GM23248 (cell line): ENCODE results near the gene UBE2I. TPM values are rescaled to one million over a fixed set of nuclear protein-coding genes. Genes with fewer than 3 reads are reported as not detected.
"Not testable (repeated sequence)": the region's sequence is repeated elsewhere in the genome, so short reads cannot be mapped to it uniquely, and the experiment has no call there.

Experiments used
- DNase-seq: peaks from one replicate; pipeline ENCODE4 v3.0.0-alpha.2; 2015
- H2AFZ ChIP-seq: fragments of 200-600 bp; sonication (generic); 2 replicates; pipeline ENCODE4 v1.6.1; 2016; ENCODE audit warnings: antibody characterized with exemption
- H3F3A ChIP-seq: fragments of 200-600 bp; sonication (generic); 2 replicates; pipeline ENCODE4 v1.6.1; 2016; ENCODE audit warnings: mild to moderate bottlenecking, antibody characterized with exemption, mixed run types; ENCODE audit not compliant: insufficient read depth
- H3K27ac ChIP-seq: fragments of 200-600 bp; sonication (generic); 2 replicates; pipeline ENCODE4 v1.5.1; 2016; ENCODE audit warnings: mild to moderate bottlenecking
- H3K27me3 ChIP-seq: fragments of 200-600 bp; sonication (generic); replicated peaks from 2 replicates; pipeline ENCODE4 v1.6.1; 2016; ENCODE audit warnings: mild to moderate bottlenecking; ENCODE audit not compliant: insufficient read depth
- H3K36me3 ChIP-seq: fragments of 200-600 bp; sonication (generic); 2 replicates; pipeline ENCODE4 v1.6.1; 2016; ENCODE audit warnings: low read depth, mild to moderate bottlenecking
- H3K4me1 ChIP-seq: fragments of 200-600 bp; sonication (generic); 2 replicates; pipeline ENCODE4 v1.6.1; 2016; ENCODE audit warnings: mild to moderate bottlenecking; ENCODE audit not compliant: insufficient read depth
- H3K4me2 ChIP-seq: fragments of 200-600 bp; sonication (generic); one replicate; pipeline ENCODE4 v1.6.1; 2016; ENCODE audit warnings: mild to moderate bottlenecking; ENCODE audit not compliant: unreplicated experiment
- H3K4me3 ChIP-seq: fragments of 200-600 bp; sonication (generic); 2 replicates; pipeline ENCODE4 v1.5.1; 2016; ENCODE audit warnings: mild to moderate bottlenecking
- H3K79me2 ChIP-seq: fragments of 200-600 bp; sonication (generic); 2 replicates; pipeline ENCODE4 v1.6.1; 2016; ENCODE audit warnings: mild to moderate bottlenecking; ENCODE audit not compliant: insufficient read depth
- H3K9ac ChIP-seq: fragments of 200-600 bp; sonication (generic); 2 replicates; pipeline ENCODE4 v1.6.1; 2016; ENCODE audit warnings: mild to moderate bottlenecking
- H3K9me2 ChIP-seq: fragments of 200-600 bp; sonication (generic); 2 replicates; pipeline ENCODE4 v1.6.1; 2016; ENCODE audit warnings: mixed run types, mild to moderate bottlenecking, moderate library complexity; ENCODE audit not compliant: insufficient read depth
- H3K9me3 ChIP-seq: fragments of 200-600 bp; sonication (generic); one replicate; pipeline ENCODE4 v1.6.1; 2017; ENCODE audit warnings: low read depth
- H4K20me1 ChIP-seq: fragments of 200-600 bp; sonication (generic); 2 replicates; pipeline ENCODE4 v1.6.0; 2016; ENCODE audit not compliant: insufficient read depth
- EZH2 ChIP-seq: fragments of 200-600 bp; sonication (generic); IDR thresholded peaks from 2 replicates; pipeline ENCODE4 v1.6.1; 2018; ENCODE audit warnings: antibody characterized with exemption, mild to moderate bottlenecking; ENCODE audit not compliant: insufficient read depth, poor library complexity, severe bottlenecking
- EZH2phosphoT487 ChIP-seq: fragments of 200-600 bp; sonication (generic); IDR thresholded peaks from 2 replicates; pipeline ENCODE4 v1.6.1; 2018; ENCODE audit warnings: antibody characterized with exemption, moderate library complexity, mild to moderate bottlenecking, low read depth; ENCODE audit not compliant: insufficient read depth
- WGBS, 2 experiments: methylation state at CpG; one replicate each; pipeline ENCODE4 v1.1.6; 2015 to 2017; ENCODE audit warnings: low lambda C conversion rate in 2 of 2, low coverage in 1 of 2; ENCODE audit errors: missing lambda C conversion rate in 2 of 2; 5-methylcytosine and 5-hydroxymethylcytosine counted together
- in situ Hi-C: fragments of 300-500 bp; cut with MboI; formaldehyde crosslinking; loops from 2 replicates; pipeline ENCODE4 v1.15.0; 2020
- polyA plus RNA-seq: library from polyadenylated mRNA; unstranded; fragments of >200 nt; fragmentation: Nextera tagmentation; extraction: Ambion mirVana; gene quantifications from 2 replicates; pipeline ENCODE4 v1.2.1, GENCODE V29; 2016
- total RNA-seq: library from RNA; depleted of rRNA; stranded (reverse); fragments of >200 nt; shearing (Covaris generic); gene quantifications from 2 replicates; pipeline ENCODE4 v1.2.3, GENCODE V29; 2014

Gene UBE2I
- total and polyA plus RNA-seq, 2 experiments from 2014 or later, result 77.7 to 134 TPM

- no peak overlapping the region for H3K9ac ChIP-seq
- H3K27ac ChIP-seq, result no peak overlapping the region
- no peaks in the 10 kb centered on the region for H3K36me3 ChIP-seq
- H3K4me3 ChIP-seq, result no peak overlapping the region
- H3K9me2 ChIP-seq, result no peaks in the 10 kb centered on the region
- in situ Hi-C loops, result no loop called here
- no peaks in the 10 kb centered on the region for H3K9me3 ChIP-seq
- no peak for TF ChIP-seq EZH2phosphoT487
- H3F3A ChIP-seq, result no peaks in the 10 kb centered on the region
- peak; percentile 30 for DNase-seq
- no peaks in the 10 kb centered on the region; the same call in 1 of the 2 replicates for H3K4me1 ChIP-seq
- H3K4me2 ChIP-seq, result no peak overlapping the region
- H3K27me3 ChIP-seq, result peaks cover 43% of the 10 kb centered on the region
- no peak overlapping the region for H2AFZ ChIP-seq
- 9 to 13% methylated on average over 20 to 22 of the region's 22 CpGs for WGBS, 2 experiments
- H3K79me2 ChIP-seq, result no peaks in the 10 kb centered on the region
- H4K20me1 ChIP-seq, result no peaks in the 10 kb centered on the region
Observed at GRCh38 chr16:1290063-1290501, 19.4 kb upstream of the UBE2I start.

DNA sequence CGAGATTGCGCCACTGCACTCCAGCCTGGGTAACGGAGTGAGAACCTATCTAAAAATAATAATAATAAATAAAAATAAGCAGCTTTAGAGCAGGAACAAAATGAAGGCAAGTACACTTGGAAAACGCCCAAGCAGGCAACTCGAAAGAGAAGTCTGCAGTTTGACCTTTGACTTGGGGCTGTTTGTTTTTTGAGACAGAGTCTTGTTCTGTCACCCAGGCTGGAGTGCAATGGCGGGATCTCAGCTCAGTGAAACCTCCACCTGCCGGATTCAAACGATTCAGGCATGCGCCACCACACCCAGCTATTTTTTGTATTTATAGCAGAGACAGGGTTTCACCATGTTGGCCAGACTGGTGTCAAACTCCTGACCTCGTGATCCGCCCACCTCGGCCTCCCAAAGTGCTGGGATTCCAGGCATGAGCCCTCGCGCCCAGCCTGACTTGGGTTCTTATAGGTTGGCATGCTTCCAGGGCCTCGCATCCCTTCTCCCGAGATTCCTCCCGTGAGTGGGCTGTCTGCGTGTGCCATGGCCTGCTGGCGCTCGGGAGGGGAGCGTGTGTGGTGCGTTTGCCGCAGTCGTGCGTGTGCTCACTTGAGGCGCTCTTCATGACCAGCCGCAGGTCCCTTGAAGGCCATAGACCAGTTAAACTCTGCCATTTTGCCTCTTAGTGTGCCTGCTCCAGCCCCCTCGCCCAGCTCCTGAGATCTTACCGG lies 18.4 kb upstream of the UBE2I start:
- in situ Hi-C loops, result no loop called here
- no peaks in the 10 kb centered on the region for H3K36me3 ChIP-seq

GRCh38 chr16:1291576-1291974 lies 17.9 kb upstream of the UBE2I start:
- Histone ChIP-seq H3K4me3 (no peak overlapping the region), H3K9me3 (no peaks in the 10 kb centered on the region), H3F3A (no peaks in the 10 kb centered on the region), H2AFZ (no peak overlapping the region), H3K27me3 (peaks cover 45% of the 10 kb centered on the region), H3K4me2 (no peak overlapping the region), H3K9me2 (no peaks in the 10 kb centered on the region), H3K79me2 (no peaks in the 10 kb centered on the region), H3K36me3 (no peaks in the 10 kb centered on the region), H3K9ac (no peak overlapping the region), H3K4me1 (no peaks in the 10 kb centered on the region; the same call in 1 of the 2 replicates), H4K20me1 (no peaks in the 10 kb centered on the region), H3K27ac (no peak overlapping the region)
- WGBS, 2 experiments, result 13 to 30% methylated on average over 9 to 13 of the region's 17 CpGs
- no peak for TF ChIP-seq EZH2phosphoT487
- no peak for TF ChIP-seq EZH2
- in situ Hi-C loops, result no loop called here
- DNase-seq, result no peak

More for the DNA sequence above, 18.4 kb upstream of the UBE2I start:
- TF ChIP-seq EZH2phosphoT487, result no peak
- no peak for TF ChIP-seq EZH2
- Histone ChIP-seq H3K9me3 (no peaks in the 10 kb centered on the region), H3F3A (no peaks in the 10 kb centered on the region), H3K4me3 (no peak overlapping the region), H3K9ac (no peak overlapping the region), H3K27me3 (peaks cover 45% of the 10 kb centered on the region), H3K4me1 (no peaks in the 10 kb centered on the region; the same call in 1 of the 2 replicates), H3K9me2 (no peaks in the 10 kb centered on the region), H3K4me2 (no peak overlapping the region), H2AFZ (no peak overlapping the region), H3K27ac (no peak overlapping the region), H3K79me2 (no peaks in the 10 kb centered on the region), H4K20me1 (no peaks in the 10 kb centered on the region)
- 52 to 53% methylated on average over 29 of the region's 29 CpGs for WGBS, 2 experiments
- DNase-seq, result no peak

DNA sequence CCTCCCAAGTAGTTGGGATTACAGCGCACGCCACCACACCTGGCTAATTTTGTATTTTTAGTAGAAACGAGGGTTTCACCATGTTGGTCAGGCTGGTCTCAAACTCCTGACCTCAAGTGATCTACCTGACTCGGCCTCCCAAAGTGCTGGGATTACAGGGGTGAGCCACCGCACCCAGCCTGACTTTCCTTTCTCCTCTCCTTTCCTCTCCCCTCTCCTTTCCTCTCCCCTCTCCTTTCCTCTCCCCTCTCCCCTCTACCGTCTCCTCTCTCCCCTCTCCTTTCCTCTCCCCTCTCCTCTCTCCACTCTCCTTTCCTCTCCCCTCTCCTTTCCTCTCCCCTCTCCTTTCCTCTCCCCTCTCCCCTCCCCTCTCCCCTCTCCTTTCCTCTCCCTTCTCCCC lies 17.2 kb upstream of the UBE2I start:
- H3K9me2 ChIP-seq, in situ Hi-C loops, H3K4me1 ChIP-seq, H4K20me1 ChIP-seq, H3F3A ChIP-seq, H3K9me3 ChIP-seq, H3K9ac ChIP-seq, H3K4me2 ChIP-seq, H2AFZ ChIP-seq, H3K4me3 ChIP-seq, H3K36me3 ChIP-seq, H3K79me2 ChIP-seq, H3K27ac ChIP-seq, DNase-seq: not testable (repeated sequence)
- 66 to 76% methylated on average over 3 to 6 of the region's 6 CpGs for WGBS, 2 experiments
- peaks cover 45% of the 10 kb centered on the region for H3K27me3 ChIP-seq

DNA sequence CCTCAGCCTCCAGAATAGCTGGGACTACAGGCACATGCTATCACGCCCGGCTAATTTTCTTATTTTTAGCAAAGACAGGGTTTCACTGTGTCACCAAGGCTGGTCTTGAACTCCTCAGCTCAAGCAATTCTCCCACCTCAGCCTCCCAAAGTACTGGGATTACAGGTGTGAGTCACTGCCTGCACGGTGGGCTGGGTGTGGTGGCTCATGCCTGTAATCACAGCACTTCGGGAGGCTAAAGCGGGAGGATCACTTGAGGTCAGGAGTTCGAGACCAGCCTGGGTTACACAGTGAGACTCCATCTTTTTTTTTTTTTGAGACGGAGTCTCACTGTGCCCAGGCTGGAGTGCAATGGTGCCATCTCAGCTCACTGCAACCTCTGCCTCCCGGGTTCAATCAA lies 16.6 kb upstream of the UBE2I start:
- H3K27me3 ChIP-seq, result peaks cover 41% of the 10 kb centered on the region
- H3K4me2 ChIP-seq, H3K9me2 ChIP-seq, H3K36me3 ChIP-seq, H2AFZ ChIP-seq, H3K27ac ChIP-seq, H3K9ac ChIP-seq, H4K20me1 ChIP-seq, H3F3A ChIP-seq, H3K79me2 ChIP-seq, DNase-seq, H3K4me3 ChIP-seq, in situ Hi-C loops, H3K4me1 ChIP-seq, H3K9me3 ChIP-seq: not testable (repeated sequence)
- WGBS, 2 experiments, result 69 to 80% methylated on average over 8 of the region's 8 CpGs
